ENCODE data around the gene IMPDH1. TPM values are rescaled to one million over a fixed set of nuclear protein-coding genes. Genes with fewer than 3 reads are reported as not detected.
"Not testable (repeated sequence)": the region's sequence is repeated elsewhere in the genome, so short reads cannot be mapped to it uniquely, and the experiment has no call there.

IMPDH1 gene
- total RNA-seq (10 to 100 TPM; 48.3 to 64.5 TPM), polyA plus RNA-seq (ENCODE audit: insufficient read depth, low read depth, low replicate concordance) (32.3 TPM)
- long read RNA-seq, donor 1, partial matches to known transcripts: 0 of 4 reads
- long read RNA-seq, donor 1, other reads (novel, unspliced or antisense): 0 of 4 reads
- long read RNA-seq, donor 2, partial matches to known transcripts: 0 of 2 reads
- long read RNA-seq, donor 2, other reads (novel, unspliced or antisense): 0 of 2 reads

DNA sequence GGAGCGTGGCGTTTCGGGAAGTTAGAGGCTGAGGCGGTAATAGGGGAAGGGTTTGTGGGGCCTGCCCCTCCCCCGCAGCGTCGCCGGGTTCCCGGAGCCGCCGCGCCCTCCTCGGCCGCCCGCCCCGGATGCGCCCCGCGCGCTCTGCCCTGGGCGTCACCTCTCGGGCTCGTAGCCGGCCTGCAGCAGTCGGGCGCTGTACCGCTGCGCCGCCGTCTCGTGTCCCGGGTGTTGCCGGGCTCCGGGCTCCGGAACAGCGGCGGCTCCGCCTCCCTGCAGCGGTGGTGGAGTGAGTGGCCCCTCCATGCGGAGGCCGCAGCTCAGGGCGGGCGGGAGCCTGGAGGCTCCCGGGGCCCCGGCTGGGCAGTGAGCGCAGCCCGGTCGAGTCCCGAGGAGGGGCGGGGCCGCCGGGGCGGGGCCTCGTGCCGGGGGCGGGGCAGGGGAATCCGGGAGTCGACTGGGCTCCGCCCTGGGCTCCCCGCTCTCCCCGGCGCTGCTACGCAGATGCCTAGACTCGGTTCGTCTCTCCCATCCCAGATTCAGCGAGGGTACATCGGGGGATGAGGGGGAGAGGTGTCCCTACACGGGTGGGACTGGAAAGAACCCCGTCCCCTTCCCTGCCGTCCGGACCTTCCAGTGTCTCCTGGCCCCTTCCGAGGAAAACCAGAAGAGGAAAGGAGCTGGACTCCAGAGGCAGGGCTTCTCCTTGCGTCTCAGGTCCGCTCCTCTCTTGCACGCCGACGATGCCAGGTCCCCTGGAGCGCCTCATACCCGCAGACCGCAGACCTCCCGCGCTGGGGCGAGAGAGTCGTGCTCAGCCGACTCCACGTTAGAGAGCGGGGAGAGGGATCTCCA is at the start of gene IMPDH1:
IMPDH1 (minus strand) TSS at position 387 of the 855 bp plus-strand sequence; CDS start at position 306, 81 bp downstream.
- peak within 1 kb of the TSS; percentile 83 to 89 for H3K27ac ChIP-seq
- 0 to 1% methylated on average over 17 to 49 of the region's 87 CpGs for WGBS, 2 donors
- H3K9me3 ChIP-seq: no peaks in the 10 kb centered on the region
- peaks cover 24% of the 10 kb centered on the region for H3K4me1 ChIP-seq
- H3K27me3 ChIP-seq: no peaks in the 10 kb centered on the region
- no peak for TF ChIP-seq CTCF (IDR thresholded peaks at IDR 0.05)
- TF ChIP-seq POLR2A (IDR thresholded peaks at IDR 0.05): no peak
- peak; percentile 91 for DNase-seq
- H3K4me3 ChIP-seq: peak within 1 kb of the TSS; percentile 66 to 76
- intact Hi-C loops (cut with DNase I; ENCODE audit: low total_unique reads): no loop called here
- no peaks in the 10 kb centered on the region for H3K36me3 ChIP-seq (ENCODE audit: low read depth, missing control alignments)

GRCh38 chr7:128459394-128459878 is 49.7 kb upstream of the IMPDH1 start:
- H3K4me3 ChIP-seq: no peak overlapping the region
- intact Hi-C loops (cut with DNase I; ENCODE audit: low total_unique reads): no loop called here
- H3K4me1 ChIP-seq: peaks cover 35% of the 10 kb centered on the region

DNA sequence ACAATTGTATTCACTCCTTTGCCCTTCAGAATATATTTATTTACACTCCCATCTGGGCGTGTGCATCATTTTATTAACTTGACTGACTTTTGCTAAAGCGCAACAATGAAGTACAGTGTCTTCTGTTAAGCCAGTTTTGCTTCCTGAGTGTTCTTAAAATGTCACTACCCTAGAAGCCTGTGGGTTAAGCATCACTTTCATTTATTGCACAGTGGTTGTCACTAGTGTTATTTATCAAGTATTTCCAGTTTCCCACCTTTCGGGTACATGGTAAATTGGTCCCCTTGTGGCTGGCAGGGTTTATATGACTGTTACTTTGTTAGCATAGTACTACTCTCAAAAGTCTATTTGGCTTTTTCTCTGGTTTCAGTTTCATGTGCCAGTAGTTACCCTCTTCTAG is 49.2 kb upstream of the IMPDH1 start:
- Histone ChIP-seq H3K9me3 (no peaks in the 10 kb centered on the region), H3K4me1 (peaks cover 40% of the 10 kb centered on the region), H3K27me3 (no peaks in the 10 kb centered on the region), H3K4me3 (no peak overlapping the region), H3K36me3 (ENCODE audit: low read depth, missing control alignments) (no peaks in the 10 kb centered on the region), H3K27ac (peak overlapping the region in 1 of 2 donors; percentile 30)
- no peak for DNase-seq
- 59 to 61% methylated on average over 3 of the region's 3 CpGs for WGBS, 2 donors
- TF ChIP-seq POLR2A (IDR thresholded peaks at IDR 0.05) (no peak), CTCF (IDR thresholded peaks at IDR 0.05) (no peak)
- intact Hi-C loops (cut with DNase I; ENCODE audit: low total_unique reads): no loop called here

More at GRCh38 chr7:128459394-128459878, 49.7 kb upstream of the IMPDH1 start:
- Histone ChIP-seq H3K27ac (no peak overlapping the region), H3K27me3 (no peaks in the 10 kb centered on the region), H3K36me3 (ENCODE audit: low read depth, missing control alignments) (no peaks in the 10 kb centered on the region), H3K9me3 (no peaks in the 10 kb centered on the region)
- peak; percentile 85 for DNase-seq
- 39 to 46% methylated on average over 4 to 5 of the region's 5 CpGs for WGBS, 2 donors
- no peak for TF ChIP-seq POLR2A (IDR thresholded peaks at IDR 0.05)
- TF ChIP-seq CTCF (IDR thresholded peaks at IDR 0.05): peak; percentile 78 to 92 (median 91)

- H3K27me3 ChIP-seq; H3K9me3 ChIP-seq; H3K4me3 ChIP-seq; H3K36me3 ChIP-seq (ENCODE audit: low read depth, missing control alignments); DNase-seq; intact Hi-C loops (cut with DNase I; ENCODE audit: low total_unique reads); H3K27ac ChIP-seq: not testable (repeated sequence)
- H3K4me1 ChIP-seq: peaks cover 45% of the 10 kb centered on the region
- 77 to 91% methylated on average over 6 of the region's 6 CpGs for WGBS, 2 donors
Measured at GRCh38 chr7:128457385-128457784, 47.6 kb upstream of the IMPDH1 start.

DNA sequence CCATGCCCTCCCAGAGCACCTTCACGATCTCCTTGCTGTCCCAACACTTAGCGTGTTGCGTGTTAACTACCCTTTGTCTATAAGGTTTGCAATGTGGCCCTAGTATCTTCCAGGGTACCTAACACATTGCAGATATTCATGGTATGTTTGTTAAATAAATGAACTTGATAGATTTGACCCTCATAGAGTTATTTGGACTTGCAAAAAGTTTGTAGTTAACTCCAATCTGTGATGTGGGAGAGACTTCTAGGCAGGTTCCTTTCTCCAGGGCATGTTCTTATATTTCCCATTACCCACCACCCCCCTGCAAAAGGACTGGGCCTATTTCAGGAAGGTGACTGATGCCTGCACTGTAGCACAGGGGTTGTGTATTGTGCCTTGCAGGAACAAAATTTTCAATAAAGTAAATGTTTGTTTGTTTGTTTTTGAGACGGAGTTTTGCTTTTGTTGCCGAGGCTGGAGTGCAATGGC is 46.5 kb upstream of the IMPDH1 start:
- Histone ChIP-seq H3K4me1 (peaks cover 45% of the 10 kb centered on the region), H3K9me3 (no peaks in the 10 kb centered on the region), H3K4me3 (peak overlapping the region; percentile 94 to 97), H3K36me3 (ENCODE audit: low read depth, missing control alignments) (no peaks in the 10 kb centered on the region), H3K27ac (peak overlapping the region; percentile 87 to 95), H3K27me3 (no peaks in the 10 kb centered on the region)
- intact Hi-C loops (cut with DNase I; ENCODE audit: low total_unique reads): no loop called here
- 0% methylated on average over 5 of the region's 5 CpGs for WGBS, 2 donors
- no peak for TF ChIP-seq POLR2A (IDR thresholded peaks at IDR 0.05)
- no peak for TF ChIP-seq CTCF (IDR thresholded peaks at IDR 0.05)
- no peak for DNase-seq

Measured in testis (tissue), 5 donors.